NCI-H526 (cell line): ENCODE measurements around the gene SDHC.
A peak's percentile ranks its signal among the peaks of the same experiment; 100 is the strongest.
"Not testable (repeated sequence)": the region's sequence is repeated elsewhere in the genome, so short reads cannot be mapped to it uniquely, and the experiment has no call there.

ENCODE experiments used
- DNase-seq, 2 experiments: peaks; one replicate each; lab custom pipeline; 2025; lab: John Stamatoyannopoulos, UW

The SDHC gene

DNA sequence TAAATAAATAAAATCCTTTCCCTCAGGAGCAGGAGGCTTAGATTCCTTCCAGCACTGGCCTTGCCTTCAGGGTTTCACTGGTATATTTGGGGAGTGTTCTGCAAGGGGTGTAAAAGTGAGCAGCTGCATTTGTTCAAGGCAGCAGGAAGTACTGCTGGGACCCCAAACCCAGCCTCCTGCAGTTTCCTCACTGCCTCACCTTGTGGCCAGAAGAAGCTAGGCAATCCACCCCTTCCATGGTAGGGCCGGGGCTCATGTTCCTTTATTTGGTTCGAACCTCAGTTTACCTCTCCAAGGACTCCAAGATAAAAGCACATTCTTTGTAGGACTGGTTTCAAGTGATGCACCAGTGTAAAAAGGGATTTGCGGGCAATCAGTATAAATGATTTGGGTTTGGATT, 74.5 kb downstream of the SDHC start:
- no peak for DNase-seq

GRCh38 chr1:161389158-161389557, 75.0 kb downstream of the SDHC start:
- not testable (repeated sequence) for DNase-seq

DNA sequence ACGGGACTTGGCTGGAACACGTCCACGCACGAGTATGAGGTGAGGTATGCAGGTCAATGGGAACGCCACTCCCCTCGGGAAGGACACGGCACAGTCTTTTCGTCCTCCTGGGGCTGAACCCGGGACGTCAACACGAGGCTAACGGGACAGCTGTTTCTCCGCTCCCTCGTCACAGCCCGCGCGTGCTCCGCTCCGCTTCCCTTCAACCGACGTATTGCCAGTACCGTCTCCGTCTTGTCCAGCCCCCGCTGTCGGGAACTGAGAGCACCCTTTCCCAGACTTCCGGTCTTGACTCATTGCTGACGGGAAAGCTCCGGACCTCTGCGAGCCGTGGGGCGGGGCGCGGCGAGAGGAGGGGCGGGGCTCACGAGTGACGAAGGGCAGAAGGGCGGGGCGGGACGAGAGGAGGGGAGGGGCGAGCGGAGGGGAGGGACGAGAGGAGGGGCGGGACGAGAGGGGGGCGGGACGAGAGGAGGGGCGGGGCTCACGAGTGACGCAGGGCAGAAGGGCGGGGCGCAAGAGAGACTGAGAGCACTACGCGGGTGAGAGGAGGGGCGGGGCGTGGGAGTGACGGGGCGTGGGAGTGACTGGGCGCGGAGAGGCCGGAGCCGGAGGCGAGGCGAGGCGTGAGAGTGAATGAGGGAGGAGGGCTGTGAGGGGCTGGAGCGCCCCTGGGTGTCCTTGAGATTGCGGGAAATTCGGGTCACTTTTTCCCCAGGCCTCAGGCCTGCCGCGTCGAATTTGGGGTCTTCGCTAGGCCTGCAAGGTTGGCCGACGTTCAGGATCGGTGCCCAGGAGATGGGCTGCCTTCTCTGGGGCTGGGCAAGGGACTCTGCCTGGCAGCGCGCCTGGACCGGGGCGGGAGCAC, 75.7 kb downstream of the SDHC start:
- DNase-seq, result peak; percentile 96 to 100

GRCh38 chr1:161390559-161390858, 76.3 kb downstream of the SDHC start:
- peak in 1 of 2 experiments; percentile 75 for DNase-seq

- not testable (repeated sequence) for DNase-seq
These were observed 77.0 kb downstream of the SDHC start for GRCh38 chr1:161391136-161391535.

DNA sequence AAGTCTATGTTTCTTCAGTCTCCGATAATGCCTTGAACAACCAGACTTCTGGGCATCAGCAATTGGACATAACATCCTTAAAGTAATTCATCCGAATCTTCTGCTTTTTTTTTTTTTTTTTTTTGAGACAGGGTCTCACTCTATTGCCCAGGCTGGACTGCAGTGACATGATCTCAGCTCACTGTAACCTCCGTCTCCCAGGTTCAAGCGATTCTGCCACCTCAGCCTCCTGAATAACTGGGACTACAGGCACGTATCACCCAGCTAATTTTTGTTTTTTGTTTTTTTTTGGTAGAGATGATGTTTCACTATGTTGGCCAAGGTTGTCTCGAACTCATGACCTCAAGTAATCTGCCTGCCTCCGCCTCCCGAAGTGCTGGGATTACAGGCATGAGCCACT, 77.4 kb downstream of the SDHC start:
- DNase-seq, result no peak

DNA sequence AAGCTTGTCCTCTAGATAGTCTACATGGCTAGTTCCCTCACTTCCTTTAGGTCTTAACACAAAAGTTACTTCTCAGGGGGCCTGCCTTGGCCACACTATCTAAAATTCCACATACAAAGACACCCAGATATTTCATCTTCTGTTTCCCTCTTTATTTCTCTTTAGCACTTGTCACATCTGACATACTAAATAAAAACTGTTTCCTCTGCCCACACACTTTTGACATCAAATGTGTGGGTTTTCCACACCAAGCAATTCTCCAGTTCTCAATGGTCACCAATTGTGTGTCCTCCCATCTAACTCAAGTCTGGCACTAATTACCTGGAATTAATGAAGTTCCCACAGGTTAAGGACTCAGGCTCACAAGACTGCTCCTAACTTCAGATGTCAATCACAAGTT, 79.0 kb downstream of the SDHC start:
- no peak for DNase-seq

GRCh38 chr1:161397038-161397437, 82.9 kb downstream of the SDHC start:
- DNase-seq, result not testable (repeated sequence)

DNA sequence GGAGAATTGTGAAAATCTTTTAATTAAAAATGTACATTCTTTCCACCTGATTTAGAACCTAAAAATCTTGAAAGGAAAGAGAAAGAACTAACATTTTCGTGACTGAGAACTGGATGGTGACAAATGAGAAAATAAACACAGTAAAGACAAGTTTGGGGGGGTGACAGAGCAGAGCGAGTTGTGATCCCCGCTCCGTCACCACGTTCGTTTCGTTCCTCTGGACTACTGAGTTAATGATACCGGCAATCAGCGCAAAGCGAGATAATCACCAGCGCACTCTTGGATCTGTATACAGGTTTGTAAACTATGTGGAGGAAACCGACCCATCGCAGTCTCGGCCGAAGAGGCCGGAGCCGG, 84.7 kb downstream of the SDHC start:
- no peak for DNase-seq

- DNase-seq, result peak; percentile 97 to 99
These were observed 85.2 kb downstream of the SDHC start for GRCh38 chr1:161399257-161399998.

GRCh38 chr1:161402446-161402845, 88.3 kb downstream of the SDHC start:
- DNase-seq, result no peak

DNA sequence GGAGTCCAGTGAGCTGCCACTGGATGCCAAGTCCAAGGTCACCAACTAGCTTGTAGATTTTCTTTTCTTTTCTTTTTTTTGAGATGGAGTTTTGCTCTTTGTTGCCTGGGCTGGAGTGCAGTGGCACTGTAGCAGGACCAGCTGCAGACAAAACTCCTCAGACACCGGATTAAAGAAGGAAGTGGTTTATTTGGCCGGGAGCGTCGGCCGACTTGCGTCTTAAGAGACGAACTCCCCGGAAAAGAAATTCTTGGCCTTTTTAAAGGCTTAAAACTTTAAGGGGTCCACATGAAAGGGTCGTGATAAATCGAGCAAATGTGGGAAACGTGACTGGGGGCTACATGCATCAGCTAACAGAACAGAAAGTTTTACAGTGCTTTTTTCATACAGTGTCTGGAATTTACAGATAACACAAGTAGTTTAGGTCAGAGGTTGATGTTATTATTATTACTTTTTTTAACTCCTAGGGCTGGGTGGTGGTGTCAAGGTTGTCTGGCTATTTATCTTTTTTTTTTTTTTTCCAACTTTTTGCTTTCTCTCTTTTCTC, 89.9 kb downstream of the SDHC start:
- DNase-seq, result no peak

- DNase-seq, result not testable (repeated sequence)
These were observed 92.4 kb downstream of the SDHC start for GRCh38 chr1:161406551-161406950.

DNA sequence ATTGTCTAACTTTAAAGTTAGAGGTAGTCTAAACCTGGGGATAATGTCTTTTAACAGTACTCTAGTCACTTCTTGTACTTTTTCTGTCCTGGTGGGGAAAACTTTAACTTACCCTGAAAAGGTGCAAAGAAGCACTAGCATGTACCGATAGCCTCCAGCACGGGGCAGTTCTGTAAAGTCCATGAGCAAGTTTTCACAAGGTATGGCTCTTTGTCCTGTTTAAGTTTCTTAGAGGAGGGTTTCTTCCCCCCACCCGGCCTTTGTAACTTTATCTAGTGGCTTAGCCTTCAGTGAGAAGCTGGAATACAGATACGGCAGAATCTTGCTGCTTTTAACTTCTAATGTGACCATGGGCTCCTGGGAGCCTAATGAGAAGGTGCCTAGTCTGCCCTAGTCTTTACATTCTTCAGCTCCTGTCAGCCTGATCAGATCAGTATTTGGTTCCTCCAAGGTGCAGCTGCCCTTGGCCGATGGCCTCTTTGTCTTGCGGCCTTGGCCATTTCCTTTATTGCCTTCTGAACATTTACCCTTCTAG, 93.3 kb downstream of the SDHC start:
- no peak for DNase-seq

DNA sequence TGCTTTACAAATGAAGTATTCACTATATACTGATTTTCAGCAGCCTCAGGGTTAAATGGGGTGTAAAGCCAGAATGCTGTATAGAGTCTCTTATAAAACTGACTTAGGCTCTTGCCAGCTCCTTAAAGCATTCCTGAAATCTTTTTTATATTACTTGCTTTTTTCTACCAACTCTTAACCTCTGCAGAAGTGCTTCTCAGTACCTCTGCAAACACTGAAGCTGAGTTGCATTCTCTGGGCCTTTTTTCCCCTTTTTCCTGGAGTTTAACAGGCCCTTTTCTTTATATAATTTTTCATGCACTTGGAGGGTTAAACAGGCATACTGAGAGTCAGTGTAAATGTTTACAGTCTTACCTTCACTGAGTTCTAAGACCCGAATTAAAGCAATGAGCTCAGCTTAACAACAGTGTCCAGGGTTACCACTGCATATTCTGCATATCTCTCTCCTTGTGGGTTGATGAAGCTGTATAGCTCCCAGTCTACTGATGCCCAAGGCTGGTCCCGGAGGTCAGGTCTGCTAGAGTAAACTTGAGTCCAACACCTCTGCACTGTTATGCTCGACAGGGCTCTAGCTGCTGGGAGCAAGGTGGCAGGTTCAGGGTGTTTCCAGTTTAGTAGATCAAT, 94.4 kb downstream of the SDHC start:
- no peak for DNase-seq

- not testable (repeated sequence) for DNase-seq
These were observed 95.9 kb downstream of the SDHC start for GRCh38 chr1:161409848-161410635.

GRCh38 chr1:161410636-161410970, 96.4 kb downstream of the SDHC start:
- DNase-seq, result not testable (repeated sequence)
